Posterior cingulate gyrus (tissue), 11 donors: Measurements from ENCODE around the gene COMT.
"Not testable (repeated sequence)": the region's sequence is repeated elsewhere in the genome, so short reads cannot be mapped to it uniquely, and the experiment has no call there.

ENCODE experiments used
- DNase-seq, 10 donors: peaks; one replicate each; pipeline versions ENCODE4 v3.0.0 to v3.0.0-alpha.2; 2020 to 2021; ENCODE audit warnings: mixed read lengths in 3 of 10
- intact Hi-C: fragments of 100-400 bp; cut with DNase I; formaldehyde crosslinking; loops from one replicate; pipeline ENCODE4 v1.15.1; 2023

COMT gene

GRCh38 chr22:19906864-19907263 lies 34.7 kb upstream of the COMT start:
- intact Hi-C loops = not testable (repeated sequence)

DNA sequence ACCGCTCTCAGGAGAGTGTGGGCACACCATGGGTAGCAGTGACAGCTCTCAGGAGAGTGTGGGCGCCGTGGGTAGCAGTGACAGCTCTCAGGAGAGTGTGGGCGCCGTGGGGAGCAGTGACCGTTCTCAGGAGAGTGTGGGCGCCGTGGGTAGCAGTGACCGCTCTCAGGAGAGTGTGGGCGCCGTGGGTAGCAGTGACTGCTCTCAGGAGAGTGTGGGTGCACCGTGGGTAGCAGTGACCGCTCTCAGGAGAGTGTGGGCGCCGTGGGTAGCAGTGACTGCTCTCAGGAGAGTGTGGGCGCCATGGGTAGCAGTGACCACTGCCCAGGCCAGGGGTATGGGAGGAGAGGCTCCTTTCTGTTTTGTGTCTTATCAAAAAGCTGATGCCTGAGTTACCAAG lies 33.7 kb upstream of the COMT start:
- intact Hi-C loops = not testable (repeated sequence)

More at GRCh38 chr22:19906864-19907263, 34.7 kb upstream of the COMT start:
- DNase-seq = not testable (repeated sequence)

GRCh38 chr22:19909350-19910179 lies 32.0 kb upstream of the COMT start:
- intact Hi-C loops = loop anchor here (1.0 kb wide), 1 partner anchor 179 kb away; no protein-coding TSS in a partner anchor
- DNase-seq = peak; percentile 69 to 97 (median 88)

More for the DNA sequence above, 33.7 kb upstream of the COMT start:
- not testable (repeated sequence) for DNase-seq

DNA sequence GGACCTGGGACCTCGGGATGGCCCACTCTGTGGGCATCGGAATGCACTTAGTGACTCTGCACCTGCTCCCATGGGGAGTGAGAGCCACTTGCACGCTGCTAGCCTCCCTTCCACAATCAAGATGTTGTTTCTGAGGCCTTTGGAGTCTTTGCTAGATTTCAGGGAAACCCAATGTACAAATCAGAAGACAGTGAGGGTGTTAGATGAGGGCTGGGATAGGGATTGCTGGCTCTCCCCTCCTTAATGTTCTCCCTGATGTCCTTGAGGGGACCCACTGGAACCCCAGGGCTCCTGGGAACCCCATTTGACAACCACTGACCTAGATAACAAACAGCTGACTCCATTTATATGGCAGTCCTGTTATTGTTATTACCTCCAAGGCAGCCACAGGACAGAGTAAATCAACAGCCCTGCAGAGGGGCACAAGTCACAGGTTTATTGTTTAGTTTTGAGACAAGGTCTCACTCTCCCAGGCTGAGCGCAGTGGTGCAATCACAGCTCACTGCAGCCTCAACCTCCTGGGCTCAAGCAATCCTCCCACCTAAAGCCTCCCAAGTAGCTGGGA lies 31.3 kb upstream of the COMT start:
- intact Hi-C loops = loop anchor here (1.0 kb wide), 1 partner anchor 180 kb away; no protein-coding TSS in a partner anchor
- DNase-seq = no peak

DNA sequence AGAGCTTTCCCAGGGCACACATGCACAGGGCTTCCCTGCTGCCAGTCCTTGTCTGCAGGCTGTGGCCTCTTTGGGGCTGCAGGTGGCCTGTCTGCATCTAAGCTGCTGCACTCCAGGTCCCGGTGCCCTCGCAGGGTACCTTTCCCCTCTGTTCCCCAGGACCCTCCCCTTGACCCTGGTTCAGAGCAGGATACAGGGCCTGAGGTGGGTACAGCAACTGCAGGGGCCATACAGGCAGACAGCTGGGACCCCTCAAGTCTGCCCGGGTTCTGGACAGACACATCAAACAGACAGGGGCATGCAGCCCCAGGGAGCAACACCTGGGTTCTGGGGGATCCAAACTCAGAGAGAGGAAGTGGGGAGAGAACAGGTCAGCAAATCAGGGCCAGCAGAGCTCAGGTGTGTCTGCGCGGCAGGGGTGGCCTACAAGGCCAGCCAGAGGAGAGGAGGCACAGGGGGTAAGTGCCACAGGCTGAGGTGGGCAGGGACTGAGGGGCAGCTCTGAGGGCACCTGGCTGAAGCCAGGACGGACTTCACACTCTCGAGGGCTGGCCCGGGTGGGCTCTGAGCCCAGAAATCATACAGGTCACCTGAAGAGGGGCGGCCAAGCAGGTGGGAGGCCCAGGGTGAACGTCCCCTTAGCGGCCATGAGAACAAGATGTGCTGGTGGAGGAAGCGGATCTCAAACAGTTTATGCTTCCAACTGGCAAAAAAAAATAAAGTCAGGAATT lies 29.9 kb upstream of the COMT start:
- peak in 1 of 10 donors; percentile 32 for DNase-seq
- intact Hi-C loops = no loop called here

GRCh38 chr22:19912271-19912999 lies 29.1 kb upstream of the COMT start:
- intact Hi-C loops = no loop called here

DNA sequence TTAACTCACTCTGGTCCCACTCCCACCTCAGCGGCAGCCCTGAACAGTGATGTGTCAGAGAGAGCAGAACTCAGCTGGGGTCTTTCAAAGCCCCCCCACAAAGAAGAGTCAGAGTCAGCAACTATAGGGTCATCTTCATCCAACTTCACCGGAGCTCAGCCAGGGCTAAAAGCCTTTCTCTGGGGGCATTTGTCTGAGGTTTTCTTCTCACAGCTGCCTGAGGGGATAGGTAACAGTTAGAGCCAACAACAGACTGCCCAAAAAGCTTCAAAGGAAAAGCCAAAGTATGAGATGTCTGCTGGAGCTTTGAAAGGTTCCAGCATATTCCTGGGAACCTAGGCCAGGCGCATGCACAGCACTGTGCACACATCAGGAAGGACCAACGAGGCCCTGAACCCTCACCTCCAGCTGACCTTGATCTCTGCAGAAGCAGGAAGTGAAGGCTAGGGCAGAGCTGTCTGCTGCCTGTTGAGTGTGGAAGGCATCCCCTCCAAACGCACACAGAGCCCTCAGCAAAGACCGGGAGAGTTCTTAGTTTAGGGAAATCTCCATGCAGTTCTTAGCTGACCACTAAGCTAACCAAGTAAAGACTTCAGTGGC lies 28.1 kb upstream of the COMT start:
- peak in 1 of 10 donors; percentile 25 for DNase-seq
- intact Hi-C loops = no loop called here

More at GRCh38 chr22:19912271-19912999, 29.1 kb upstream of the COMT start:
- peak in 1 of 10 donors; percentile 64 for DNase-seq

GRCh38 chr22:19914201-19914943 lies 27.2 kb upstream of the COMT start:
- intact Hi-C loops = no loop called here
- no peak for DNase-seq

DNA sequence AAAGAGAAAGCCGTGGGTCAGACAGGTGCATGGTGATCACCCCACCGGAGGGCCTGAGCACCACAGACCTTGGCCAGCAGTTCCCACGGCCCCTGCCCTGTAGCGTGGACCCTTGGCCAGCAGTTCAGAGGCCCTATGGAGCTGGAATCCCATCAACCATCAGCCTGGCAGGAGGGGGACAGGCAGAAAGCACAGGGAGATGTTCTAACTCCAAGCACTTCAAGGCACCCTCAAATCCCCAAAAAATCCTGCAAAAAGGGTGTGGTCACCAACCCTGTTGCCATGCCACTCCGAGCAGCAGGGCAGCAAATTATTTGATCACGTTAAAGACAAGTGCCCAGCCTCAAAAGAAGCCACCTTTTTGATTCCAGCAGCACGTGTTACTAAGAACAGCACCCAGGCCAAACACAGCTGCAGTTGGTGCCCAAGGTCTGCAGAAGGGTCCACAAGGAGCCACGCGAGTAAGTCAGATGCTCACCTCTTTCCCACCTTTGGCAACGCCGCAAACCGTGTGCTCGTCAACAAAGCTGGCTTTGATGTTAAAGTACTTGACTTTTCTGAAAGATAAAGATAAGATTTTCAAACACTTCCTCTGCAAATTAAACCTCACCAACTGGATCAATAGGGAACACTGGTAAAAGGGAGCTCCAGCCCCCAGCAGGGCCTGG lies 26.2 kb upstream of the COMT start:
- DNase-seq = peak in 1 of 10 donors; percentile 64
- intact Hi-C loops = no loop called here

- intact Hi-C loops = no loop called here
- DNase-seq = peak in 1 of 10 donors; percentile 14
Observed at GRCh38 chr22:19916006-19916405, 25.6 kb upstream of the COMT start.

DNA sequence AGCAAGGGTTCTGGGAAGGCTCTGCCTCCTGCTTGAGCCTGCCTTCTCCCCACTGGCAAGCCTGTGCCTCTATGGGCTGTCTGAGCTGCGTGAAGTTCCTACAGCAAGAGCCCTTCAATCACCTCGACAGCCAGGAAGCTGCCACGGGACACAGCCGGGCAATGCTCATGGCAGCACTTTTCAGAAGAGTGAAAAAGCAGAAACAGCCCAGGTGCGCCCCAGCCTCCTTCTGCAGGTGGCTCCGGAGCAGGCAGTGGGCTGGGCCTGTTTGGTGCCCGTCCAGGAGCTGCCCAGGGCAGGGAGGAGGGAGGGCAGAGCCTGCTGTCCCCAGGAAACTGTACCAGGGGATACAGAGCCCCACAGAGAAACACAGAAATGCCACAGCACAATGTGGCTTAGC lies 24.6 kb upstream of the COMT start:
- peak in 1 of 10 donors; percentile 57 for DNase-seq
- intact Hi-C loops = no loop called here

GRCh38 chr22:19917389-19918138 lies 24.0 kb upstream of the COMT start:
- DNase-seq = peak in 1 of 10 donors; percentile 50
- intact Hi-C loops = no loop called here

DNA sequence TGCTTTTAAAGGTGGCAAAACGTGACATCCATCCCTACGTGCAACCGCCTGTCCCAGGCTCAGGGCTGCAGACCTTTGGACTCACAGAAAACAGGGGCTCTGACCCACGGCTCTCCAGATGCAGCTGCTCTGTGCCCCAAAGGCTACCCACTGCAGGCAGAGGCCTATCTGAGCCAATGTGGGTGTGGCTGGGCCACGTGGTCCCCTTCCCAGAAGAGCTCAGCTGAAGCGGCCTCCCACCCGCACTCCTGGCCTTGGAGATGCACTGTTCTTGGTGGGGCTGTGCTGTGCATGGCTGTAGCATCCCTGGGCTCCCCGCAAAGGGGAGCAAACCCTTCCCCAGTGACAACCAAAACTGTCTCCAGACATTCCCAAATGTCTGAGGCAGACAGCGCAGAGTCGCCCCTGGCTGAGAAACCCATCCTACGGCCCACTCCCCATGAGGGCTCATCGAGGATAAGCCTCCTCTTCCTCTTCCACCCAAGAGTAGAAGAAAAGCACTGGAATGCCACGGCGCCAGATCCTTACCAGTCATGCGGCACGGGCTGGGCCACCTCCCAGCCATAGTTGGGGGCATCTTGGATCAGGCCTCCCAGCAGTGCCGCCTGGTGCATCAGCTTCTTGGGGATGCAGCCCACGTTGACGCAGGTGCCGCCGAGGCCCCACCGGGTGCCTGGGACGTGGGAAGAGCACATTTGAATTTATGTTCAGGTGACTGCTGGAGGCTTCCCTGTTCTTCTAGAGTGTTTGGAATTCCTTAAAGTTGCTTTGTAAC lies 23.1 kb upstream of the COMT start:
- intact Hi-C loops = no loop called here
- DNase-seq = peak in 1 of 10 donors; percentile 64

- DNase-seq = peak in 2 of 10 donors; percentile 62 to 70
- intact Hi-C loops = no loop called here
Observed at GRCh38 chr22:19919701-19920363, 21.7 kb upstream of the COMT start.

GRCh38 chr22:19921544-19922081 lies 20.0 kb upstream of the COMT start:
- intact Hi-C loops = no loop called here
- DNase-seq = peak in 3 of 10 donors; percentile 27 to 40 (median 40)

- DNase-seq = peak in 2 of 10 donors; percentile 1 to 38
- intact Hi-C loops = no loop called here
Observed at GRCh38 chr22:19923914-19924513, 17.6 kb upstream of the COMT start.
